Body of pancreas (tissue), 4 donors: ENCODE measurements around the gene NDUFAF5.

Source experiments
- POLR2A ChIP-seq, 3 donors: fragments of 450-650 bp; IDR thresholded peaks; one replicate each; pipeline ENCODE4 v1.6.1; 2016; ENCODE audit warnings: antibody characterized with exemption in 3 of 3, mild to moderate bottlenecking in 2 of 3
- TF ChIP-seq, protein P1 (sequence below), 7 experiments: fragments of 450-650 bp in 4 of 7; fragments of 200-600 bp in 3 of 7; sonication (generic) in 3 of 7; IDR thresholded peaks; one replicate each; pipeline ENCODE4 v1.5.1; 2016 to 2019; ENCODE audit warnings: antibody characterized with exemption in 7 of 7

- TF ChIP-seq, protein P1, sequence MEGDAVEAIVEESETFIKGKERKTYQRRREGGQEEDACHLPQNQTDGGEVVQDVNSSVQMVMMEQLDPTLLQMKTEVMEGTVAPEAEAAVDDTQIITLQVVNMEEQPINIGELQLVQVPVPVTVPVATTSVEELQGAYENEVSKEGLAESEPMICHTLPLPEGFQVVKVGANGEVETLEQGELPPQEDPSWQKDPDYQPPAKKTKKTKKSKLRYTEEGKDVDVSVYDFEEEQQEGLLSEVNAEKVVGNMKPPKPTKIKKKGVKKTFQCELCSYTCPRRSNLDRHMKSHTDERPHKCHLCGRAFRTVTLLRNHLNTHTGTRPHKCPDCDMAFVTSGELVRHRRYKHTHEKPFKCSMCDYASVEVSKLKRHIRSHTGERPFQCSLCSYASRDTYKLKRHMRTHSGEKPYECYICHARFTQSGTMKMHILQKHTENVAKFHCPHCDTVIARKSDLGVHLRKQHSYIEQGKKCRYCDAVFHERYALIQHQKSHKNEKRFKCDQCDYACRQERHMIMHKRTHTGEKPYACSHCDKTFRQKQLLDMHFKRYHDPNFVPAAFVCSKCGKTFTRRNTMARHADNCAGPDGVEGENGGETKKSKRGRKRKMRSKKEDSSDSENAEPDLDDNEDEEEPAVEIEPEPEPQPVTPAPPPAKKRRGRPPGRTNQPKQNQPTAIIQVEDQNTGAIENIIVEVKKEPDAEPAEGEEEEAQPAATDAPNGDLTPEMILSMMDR (IDR thresholded peaks at IDR 0.05): no peak
- no peak for TF ChIP-seq POLR2A (IDR thresholded peaks at IDR 0.05)
Observed at GRCh38 chr20:13862245-13862644, 77.4 kb downstream of the NDUFAF5 start.
